Esophagus muscularis mucosa (tissue), 3 donors: ENCODE data around the gene PYGB.

Experiments used
- POLR2A ChIP-seq: fragments of 450-650 bp; IDR thresholded peaks from one replicate; pipeline ENCODE4 v1.6.1; 2017; ENCODE audit warnings: antibody characterized with exemption, moderate library complexity, mild to moderate bottlenecking, low read depth
- POLR2AphosphoS5 ChIP-seq, 2 donors: sonication (generic); formaldehyde crosslinking; IDR thresholded peaks; one replicate each; pipeline ENCODE4 v1.6.1; 2017; ENCODE audit warnings: antibody characterized with exemption in 2 of 2
- TF ChIP-seq, protein P1 (sequence below), 3 experiments: fragments of 200-600 bp in 2 of 3; fragments of 450-650 bp in 1 of 3; sonication (generic) in 2 of 3; IDR thresholded peaks; one replicate each; pipeline ENCODE4 v1.5.1; 2017 to 2019; ENCODE audit warnings: antibody characterized with exemption in 3 of 3, mild to moderate bottlenecking in 2 of 3, moderate library complexity in 1 of 3

DNA sequence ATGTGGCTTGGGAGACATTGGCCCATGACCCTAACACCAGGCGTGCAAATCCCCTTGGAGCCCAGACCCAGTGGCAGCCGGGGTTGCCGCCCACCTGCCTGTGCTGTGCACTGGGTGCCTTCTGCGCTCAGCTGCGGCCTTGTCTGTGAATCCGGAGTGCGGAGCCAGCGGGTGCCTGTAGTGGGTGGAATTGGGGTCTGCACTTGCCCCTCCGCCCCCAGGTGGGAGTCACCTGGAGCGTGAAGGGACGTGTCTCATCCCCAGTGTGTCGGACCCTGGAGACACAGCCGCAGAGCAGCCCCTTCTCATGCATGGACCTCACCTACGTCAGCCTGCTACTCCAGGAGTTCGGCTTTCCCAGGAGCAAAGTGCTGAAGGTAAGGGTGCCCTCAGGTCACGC lies 22.9 kb upstream of the PYGB start:
- TF ChIP-seq, protein P1, sequence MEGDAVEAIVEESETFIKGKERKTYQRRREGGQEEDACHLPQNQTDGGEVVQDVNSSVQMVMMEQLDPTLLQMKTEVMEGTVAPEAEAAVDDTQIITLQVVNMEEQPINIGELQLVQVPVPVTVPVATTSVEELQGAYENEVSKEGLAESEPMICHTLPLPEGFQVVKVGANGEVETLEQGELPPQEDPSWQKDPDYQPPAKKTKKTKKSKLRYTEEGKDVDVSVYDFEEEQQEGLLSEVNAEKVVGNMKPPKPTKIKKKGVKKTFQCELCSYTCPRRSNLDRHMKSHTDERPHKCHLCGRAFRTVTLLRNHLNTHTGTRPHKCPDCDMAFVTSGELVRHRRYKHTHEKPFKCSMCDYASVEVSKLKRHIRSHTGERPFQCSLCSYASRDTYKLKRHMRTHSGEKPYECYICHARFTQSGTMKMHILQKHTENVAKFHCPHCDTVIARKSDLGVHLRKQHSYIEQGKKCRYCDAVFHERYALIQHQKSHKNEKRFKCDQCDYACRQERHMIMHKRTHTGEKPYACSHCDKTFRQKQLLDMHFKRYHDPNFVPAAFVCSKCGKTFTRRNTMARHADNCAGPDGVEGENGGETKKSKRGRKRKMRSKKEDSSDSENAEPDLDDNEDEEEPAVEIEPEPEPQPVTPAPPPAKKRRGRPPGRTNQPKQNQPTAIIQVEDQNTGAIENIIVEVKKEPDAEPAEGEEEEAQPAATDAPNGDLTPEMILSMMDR (IDR thresholded peaks at IDR 0.05) = no peak
- TF ChIP-seq POLR2A (no peak), POLR2AphosphoS5 (IDR thresholded peaks at IDR 0.05) (no peak)
